K562 (cell line): Measurements from ENCODE around the gene ERBB3. TPM values are rescaled to one million over a fixed set of nuclear protein-coding genes. Genes with fewer than 3 reads are reported as not detected.

Experiments
- BACH1 ChIP-seq: fragments of 200-800 bp; sonication (Bioruptor generic); IDR thresholded peaks from 2 replicates; pipeline ENCODE4 v1.6.1; 2016; ENCODE audit warnings: missing genetic modification characterization, missing compliant biosample characterization
- BCL6 ChIP-seq: fragments of 250-450 bp; sonication (Bioruptor Pico); IDR thresholded peaks from 2 replicates; pipeline ENCODE4 v1.4.0; 2020
- CBX5 ChIP-seq: IDR thresholded peaks from 2 replicates; pipeline ENCODE4 v1.6.1; 2014; ENCODE audit warnings: low read depth, borderline replicate concordance
- CREB3L1 ChIP-seq: fragments of 450-650 bp; IDR thresholded peaks from 2 replicates; pipeline ENCODE4 v1.6.1; 2014; ENCODE audit warnings: low read depth, mild to moderate bottlenecking, moderate library complexity, borderline replicate concordance
- ELF4 ChIP-seq: fragments of 450-650 bp; formaldehyde crosslinking; IDR thresholded peaks from 2 replicates; pipeline ENCODE4 v1.4.0; 2022; ENCODE audit warnings: missing genetic modification characterization
- ELK3 ChIP-seq: fragments of 450-650 bp; formaldehyde crosslinking; IDR thresholded peaks from 2 replicates; pipeline ENCODE4 v1.4.0; 2020; ENCODE audit warnings: mild to moderate bottlenecking
- ETV1 ChIP-seq: fragments of 450-650 bp; conservative IDR thresholded peaks from 2 replicates; pipeline ENCODE4 v1.6.1; 2016; ENCODE audit warnings: missing genetic modification characterization, control low read depth, low read depth, missing compliant biosample characterization
- IRF2 ChIP-seq: sonication (generic); formaldehyde crosslinking; IDR thresholded peaks from 2 replicates; pipeline ENCODE4 v1.8.1; 2022; ENCODE audit warnings: mild to moderate bottlenecking, missing genetic modification reagents
- MCM3 ChIP-seq: fragments of 450-650 bp; IDR thresholded peaks from 2 replicates; pipeline ENCODE4 v1.6.1; 2016
- NR1H2 ChIP-seq: sonication (generic); formaldehyde crosslinking; IDR thresholded peaks from 2 replicates; pipeline ENCODE4 v1.4.0; 2020; ENCODE audit warnings: mild to moderate bottlenecking, missing genetic modification reagents
- SLC30A9 ChIP-seq: fragments of 250-450 bp; sonication (Bioruptor Pico); IDR thresholded peaks from 2 replicates; pipeline ENCODE4 v1.8.0; 2022; ENCODE audit warnings: mild to moderate bottlenecking, moderate library complexity
- SMARCA4 ChIP-seq: fragments of 450-650 bp; IDR thresholded peaks from 2 replicates; pipeline ENCODE4 v1.6.1; 2016
- TAF1 ChIP-seq: IDR thresholded peaks from 2 replicates; pipeline ENCODE4 v1.6.1; 2011; ENCODE audit warnings: mild to moderate bottlenecking, low read length, moderate library complexity; ENCODE audit not compliant: insufficient read depth, control insufficient read depth, severe bottlenecking; ENCODE audit errors: extremely low read depth
- ZBED1 ChIP-seq: IDR thresholded peaks from 2 replicates; pipeline ENCODE4 v1.6.1; 2014
- ZKSCAN3 ChIP-seq: fragments of 250-450 bp; sonication (Bioruptor Pico); IDR thresholded peaks from 2 replicates; pipeline ENCODE4 v1.4.0; 2020
- ZNF263 ChIP-seq: sonication (generic); formaldehyde crosslinking; IDR thresholded peaks from 2 replicates; pipeline ENCODE4 v1.8.0; 2022; ENCODE audit warnings: mild to moderate bottlenecking, missing genetic modification reagents, borderline replicate concordance
- ZNF318 ChIP-seq, 2 experiments: fragments of 450-650 bp; IDR thresholded peaks; 2 replicates each; pipeline ENCODE4 v1.6.1; 2016; ENCODE audit warnings: mild to moderate bottlenecking in 2 of 2, borderline replicate concordance in 1 of 2, low read depth in 1 of 2, moderate library complexity in 1 of 2
- polyA plus RNA-seq, 8 experiments: library from polyadenylated mRNA; depleted of rRNA in 4 of 8; stranded (reverse) in 5 of 8; unstranded in 3 of 8; fragments of >200 nt; fragmentation: Nextera tagmentation in 2 of 8; fragmentation: Illumina TruSeq in 1 of 8; extraction: Ambion mirVana in 2 of 8; extraction: Trizol in 1 of 8; gene quantifications; 2 replicates each; pipeline versions ENCODE4 v1.2.1 to v1.2.3, GENCODE V29; 2011 to 2014; ENCODE audit warnings: inconsistent platforms in 1 of 8, missing spikeins in 1 of 8
- total RNA-seq, 7 experiments: library from RNA; depleted of rRNA in 6 of 7; stranded (reverse); fragments of >200 nt in 6 of 7; fragmentation: Illumina TruSeq in 2 of 7; extraction: Trizol in 2 of 7; gene quantifications; 2 replicates each; pipeline versions ENCODE4 v1.2.1 to v1.2.3, GENCODE V29; 2011 to 2021; ENCODE audit warnings: low replicate concordance in 1 of 7

ERBB3 gene
- total and polyA plus RNA-seq, 9 of the 15 experiments (the other 6 are each of a cell fraction or from before 2014, with no cell fraction given): 1.5 to 5.4 (median 3.8) TPM

GRCh38 chr12:56129206-56129941 is 49.4 kb downstream of the ERBB3 start (continued):
- TF ChIP-seq IRF2 (CRISPR knock-in tag) (no peak), SMARCA4 (peak; percentile 61; the same call in 1 of the 2 replicates), ELK3 (CRISPR knock-in tag) (no peak), ZBED1 (no peak), ZKSCAN3 (no peak), ETV1 (peak; percentile 68), BACH1 (tag) (no peak), SLC30A9 (CRISPR knock-in tag) (no peak), TAF1 (peak; percentile 77), MCM3 (no peak), CREB3L1 (no peak), CBX5 (no peak), ELF4 (no peak), ZNF263 (no peak; the same call in 1 of the 2 replicates), BCL6 (CRISPR knock-in tag) (no peak), ZNF318 (IDR thresholded peaks at IDR 0.05; ENCODE audit: borderline replicate concordance in 1 of 2, low read depth in 1 of 2) (no peak), NR1H2 (CRISPR knock-in tag) (peak; percentile 9; the same call in 1 of the 2 replicates)
